ENCODE data around the gene GAREM2. TPM values are rescaled to one million over a fixed set of nuclear protein-coding genes. Genes with fewer than 3 reads are reported as not detected.

GAREM2 gene
- total and polyA plus RNA-seq, 2 donors (not counting 3 experiments of a cell fraction or from before 2014, with no cell fraction given), result 3.1 to 3.7 TPM

DNA sequence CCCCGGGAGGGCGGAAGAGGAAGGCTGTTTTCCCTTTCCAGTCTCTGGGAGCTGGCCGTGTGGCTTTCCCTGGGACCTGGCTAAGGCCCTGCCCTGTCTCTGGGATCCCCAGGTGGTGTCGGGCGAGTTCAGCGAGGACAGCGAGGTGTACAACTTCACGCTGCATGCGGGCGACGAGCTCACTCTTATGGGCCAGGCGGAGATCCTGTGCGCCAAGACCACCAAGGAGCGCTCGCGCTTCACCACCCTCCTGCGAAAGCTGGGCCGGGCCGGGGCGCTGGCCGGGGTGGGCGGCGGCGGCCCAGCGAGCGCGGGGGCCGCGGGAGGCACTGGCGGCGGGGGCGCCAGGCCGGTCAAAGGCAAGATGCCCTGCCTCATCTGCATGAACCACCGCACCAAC is 11.2 kb downstream of the GAREM2 start:
- TF ChIP-seq, protein P1, sequence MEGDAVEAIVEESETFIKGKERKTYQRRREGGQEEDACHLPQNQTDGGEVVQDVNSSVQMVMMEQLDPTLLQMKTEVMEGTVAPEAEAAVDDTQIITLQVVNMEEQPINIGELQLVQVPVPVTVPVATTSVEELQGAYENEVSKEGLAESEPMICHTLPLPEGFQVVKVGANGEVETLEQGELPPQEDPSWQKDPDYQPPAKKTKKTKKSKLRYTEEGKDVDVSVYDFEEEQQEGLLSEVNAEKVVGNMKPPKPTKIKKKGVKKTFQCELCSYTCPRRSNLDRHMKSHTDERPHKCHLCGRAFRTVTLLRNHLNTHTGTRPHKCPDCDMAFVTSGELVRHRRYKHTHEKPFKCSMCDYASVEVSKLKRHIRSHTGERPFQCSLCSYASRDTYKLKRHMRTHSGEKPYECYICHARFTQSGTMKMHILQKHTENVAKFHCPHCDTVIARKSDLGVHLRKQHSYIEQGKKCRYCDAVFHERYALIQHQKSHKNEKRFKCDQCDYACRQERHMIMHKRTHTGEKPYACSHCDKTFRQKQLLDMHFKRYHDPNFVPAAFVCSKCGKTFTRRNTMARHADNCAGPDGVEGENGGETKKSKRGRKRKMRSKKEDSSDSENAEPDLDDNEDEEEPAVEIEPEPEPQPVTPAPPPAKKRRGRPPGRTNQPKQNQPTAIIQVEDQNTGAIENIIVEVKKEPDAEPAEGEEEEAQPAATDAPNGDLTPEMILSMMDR (IDR thresholded peaks at IDR 0.05; ENCODE audit: extremely low read depth in 1 of 2, insufficient read depth in 1 of 2, low read depth in 1 of 2, low read length in 2 of 2), result no peak
- TF ChIP-seq POLR2A (IDR thresholded peaks at IDR 0.05; ENCODE audit: low read depth, low read length), result no peak
- TF ChIP-seq, protein P2, sequence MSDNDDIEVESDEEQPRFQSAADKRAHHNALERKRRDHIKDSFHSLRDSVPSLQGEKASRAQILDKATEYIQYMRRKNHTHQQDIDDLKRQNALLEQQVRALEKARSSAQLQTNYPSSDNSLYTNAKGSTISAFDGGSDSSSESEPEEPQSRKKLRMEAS (IDR thresholded peaks at IDR 0.05; ENCODE audit: insufficient read depth, insufficient read length), result no peak
- no peak for TF ChIP-seq POLR2AphosphoS5 (IDR thresholded peaks at IDR 0.05; ENCODE audit: insufficient read depth, low read depth, low read length)
- no peak for TF ChIP-seq JUN (IDR thresholded peaks at IDR 0.05; ENCODE audit: borderline replicate concordance, insufficient read depth, insufficient read length, low read depth)
- TF ChIP-seq EZH2 (IDR thresholded peaks at IDR 0.05; ENCODE audit: borderline replicate concordance, low read depth, low read length, severe bottlenecking), result no peak
- no peak for TF ChIP-seq FOS (IDR thresholded peaks at IDR 0.05; ENCODE audit: borderline replicate concordance, insufficient read depth, low read length)
- no peak for TF ChIP-seq GATA2 (IDR thresholded peaks at IDR 0.05; ENCODE audit: insufficient read depth, insufficient read length, low read depth, low read length)
- no peak for TF ChIP-seq MYC (IDR thresholded peaks at IDR 0.05; ENCODE audit: low read depth, low read length)
- Histone ChIP-seq H3K9me1 (replicated peaks; ENCODE audit: control insufficient read depth, extremely low read depth, insufficient read depth, low read length) (no peaks in the 10 kb centered on the region), H3K4me1 (ENCODE audit: control insufficient read depth, extremely low read depth, insufficient read depth, low read length) (peaks cover 9% of the 10 kb centered on the region), H4K20me1 (replicated peaks; ENCODE audit: control insufficient read depth, extremely low read depth, insufficient read depth, low read length) (no peaks in the 10 kb centered on the region), H3K79me2 (ENCODE audit: control insufficient read depth, insufficient read depth, low read length) (no peaks in the 10 kb centered on the region), H3K9ac (replicated peaks; ENCODE audit: extremely low read depth, insufficient read depth, low read length) (no peak overlapping the region), H3K9me3 (replicated peaks; ENCODE audit: control insufficient read depth, insufficient read depth, low read length) (no peaks in the 10 kb centered on the region), H2AFZ (ENCODE audit: low read depth, low read length) (peak overlapping the region; percentile 87), H3K4me2 (ENCODE audit: insufficient read depth, low read length) (no peak overlapping the region), H3K27ac (ENCODE audit: insufficient read depth, low read depth, low read length) (no peak overlapping the region), H3K4me3 (replicated peaks in 1 of 3; ENCODE audit: insufficient read depth in 1 of 3, low read depth in 1 of 3, low read length in 3 of 3) (peak overlapping the region in 1 of 3 experiments; percentile 39), H3K36me3 (ENCODE audit: control insufficient read depth in 2 of 2, extremely low read depth in 1 of 2, insufficient read depth in 2 of 2, low read length in 2 of 2) (no peaks in the 10 kb centered on the region), H3K27me3 (ENCODE audit: control insufficient read depth in 2 of 2, insufficient read depth in 2 of 2, low read length in 2 of 2) (no peaks in the 10 kb centered on the region)
- ChIA-PET CTCF (interaction anchor here (1.0 to 3.2 kb wide), 18 partner anchors 9 to 332 kb away, joined by 3 to 26 read pairs (median 6); partner anchors contain the start of genes GAREM2, KIF3C and RAB10), POLR2A (no interaction called here)
- intact Hi-C loops (cut with micrococcal nuclease), result no loop called here
- no TSS peak for BruUV-seq (replicated peaks)
- dilution Hi-C loops (cut with MboI; ENCODE audit: extremely low pct_ligation_motif_present, low sequenced_read_pairs), result no loop called here
- FAIRE-seq (no peak), DNase-seq (ENCODE audit: low read depth, low spot score) (no peak)

All from endothelial cell of umbilical vein (primary cell).